ENCODE measurements around the gene UFM1. TPM values are rescaled to one million over a fixed set of nuclear protein-coding genes. Genes with fewer than 3 reads are reported as not detected.

The UFM1 gene
- total RNA-seq, 1 donor from 2014 or later, result 97.2 TPM

DNA sequence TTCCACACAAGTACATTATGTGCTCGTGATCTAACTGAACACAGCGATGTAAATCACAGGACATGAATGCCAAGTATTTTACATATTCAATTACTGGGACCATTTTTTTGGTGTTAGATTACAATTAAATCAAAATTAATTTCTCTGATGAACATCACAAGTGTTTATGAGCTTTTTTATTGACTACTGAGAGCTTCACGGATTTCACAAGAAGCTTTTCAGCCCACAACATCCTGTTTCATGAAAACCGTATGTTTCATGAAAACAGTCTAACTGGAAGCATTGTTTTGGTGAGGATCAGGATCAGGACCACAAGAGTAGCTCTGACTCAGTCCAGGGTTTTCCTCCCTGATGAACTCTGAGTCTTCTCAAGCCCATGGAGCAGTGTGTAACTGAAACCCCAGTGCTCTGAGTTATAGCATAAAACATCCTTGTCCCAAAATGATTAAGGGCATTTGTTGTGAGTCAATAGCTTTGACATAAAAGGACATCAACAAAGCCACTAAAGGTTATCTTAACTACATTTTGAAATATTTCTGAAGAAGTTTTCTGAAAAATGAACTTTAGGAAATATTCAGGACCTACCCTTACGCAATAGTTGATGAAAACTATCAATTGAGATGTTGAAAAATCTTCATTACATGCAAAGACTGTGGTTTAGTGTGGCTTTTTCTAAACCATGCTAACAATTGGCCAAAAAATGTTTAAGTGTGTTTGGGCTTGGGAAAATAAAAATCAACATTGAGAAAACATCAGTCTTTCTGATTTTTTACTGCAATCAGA lies 49.3 kb downstream of the UFM1 start:
- no peak overlapping the region for H3K4me3 ChIP-seq (ENCODE audit: insufficient read depth, low read depth, low read length)
- DNase-seq (ENCODE audit: low read depth) (peak; percentile 57), FAIRE-seq (peak; percentile 23)
- no peak overlapping the region for H2AFZ ChIP-seq (ENCODE audit: low read depth, low read length)
- no peaks in the 10 kb centered on the region for H4K20me1 ChIP-seq (ENCODE audit: insufficient read depth, low read length)
- H3K27me3 Mint-ChIP-seq (ENCODE audit: low read depth, unreplicated experiment), result no peaks in the 10 kb centered on the region
- no peak overlapping the region for H3K27ac Mint-ChIP-seq (ENCODE audit: unreplicated experiment)
- peaks cover 12% of the 10 kb centered on the region for H3K4me1 Mint-ChIP-seq (ENCODE audit: low read depth, unreplicated experiment)
- H3K36me3 Mint-ChIP-seq (ENCODE audit: low read depth, unreplicated experiment), result no peaks in the 10 kb centered on the region
- H3K27ac ChIP-seq (ENCODE audit: low read depth, low read length), result no peak overlapping the region
- H3K4me3 Mint-ChIP-seq (ENCODE audit: unreplicated experiment), result no peak overlapping the region
- no peak for TF ChIP-seq EZH2 (IDR thresholded peaks at IDR 0.05; ENCODE audit: insufficient read depth, low read length)
- H3K27me3 ChIP-seq (ENCODE audit: insufficient read depth, low read length), result no peaks in the 10 kb centered on the region
- peaks cover 4% of the 10 kb centered on the region for H3K9me3 Mint-ChIP-seq (ENCODE audit: unreplicated experiment)
- no peaks in the 10 kb centered on the region for H3K36me3 ChIP-seq (ENCODE audit: insufficient read depth, low read length)
- H3K4me1 ChIP-seq (ENCODE audit: insufficient read depth, low read length), result no peaks in the 10 kb centered on the region
- H3K9me3 ChIP-seq (ENCODE audit: insufficient read depth, low read depth, low read length), result no peaks in the 10 kb centered on the region
- no peaks in the 10 kb centered on the region for H3K79me2 ChIP-seq (ENCODE audit: insufficient read depth, low read length)
- no peak overlapping the region for H3K4me2 ChIP-seq (ENCODE audit: low read length)
- H3K9ac ChIP-seq (ENCODE audit: low read length), result no peak overlapping the region

DNA sequence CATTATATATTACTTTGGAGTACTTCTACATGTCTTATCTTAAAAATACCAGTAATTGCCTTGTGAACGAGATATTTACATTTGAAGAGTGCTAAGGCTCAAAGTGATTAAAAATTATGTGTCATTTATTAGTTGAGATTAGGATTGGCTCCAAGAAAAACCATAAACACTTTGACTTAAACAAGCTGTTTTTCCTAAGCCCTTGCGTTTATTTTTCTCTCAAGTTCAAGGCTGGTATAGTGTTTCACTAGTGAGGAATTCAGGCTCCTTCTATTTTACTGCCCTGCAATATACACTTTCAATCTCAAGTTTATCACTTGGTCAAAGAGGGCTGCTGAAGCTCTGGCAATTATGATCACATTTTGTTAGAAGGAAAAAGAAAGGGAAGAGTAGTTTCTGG lies 49.9 kb downstream of the UFM1 start:
- H3K4me3 ChIP-seq (ENCODE audit: insufficient read depth, low read depth, low read length), result no peak overlapping the region
- H4K20me1 ChIP-seq (ENCODE audit: insufficient read depth, low read length), result no peaks in the 10 kb centered on the region
- DNase-seq (ENCODE audit: low read depth) (no peak), FAIRE-seq (no peak)
- Mint-ChIP-seq H3K4me1 (ENCODE audit: low read depth, unreplicated experiment) (peaks cover 11% of the 10 kb centered on the region), H3K9me3 (ENCODE audit: unreplicated experiment) (peaks cover 4% of the 10 kb centered on the region), H3K27me3 (ENCODE audit: low read depth, unreplicated experiment) (no peaks in the 10 kb centered on the region), H3K27ac (ENCODE audit: unreplicated experiment) (no peak overlapping the region), H3K4me3 (ENCODE audit: unreplicated experiment) (no peak overlapping the region), H3K36me3 (ENCODE audit: low read depth, unreplicated experiment) (no peaks in the 10 kb centered on the region)
- H3K9ac ChIP-seq (ENCODE audit: low read length), result no peak overlapping the region
- no peaks in the 10 kb centered on the region for H3K27me3 ChIP-seq (ENCODE audit: insufficient read depth, low read length)
- H3K4me1 ChIP-seq (ENCODE audit: insufficient read depth, low read length), result no peaks in the 10 kb centered on the region
- H3K9me3 ChIP-seq (ENCODE audit: insufficient read depth, low read depth, low read length), result no peaks in the 10 kb centered on the region
- no peak for TF ChIP-seq EZH2 (IDR thresholded peaks at IDR 0.05; ENCODE audit: insufficient read depth, low read length)
- TF ChIP-seq, protein P1, sequence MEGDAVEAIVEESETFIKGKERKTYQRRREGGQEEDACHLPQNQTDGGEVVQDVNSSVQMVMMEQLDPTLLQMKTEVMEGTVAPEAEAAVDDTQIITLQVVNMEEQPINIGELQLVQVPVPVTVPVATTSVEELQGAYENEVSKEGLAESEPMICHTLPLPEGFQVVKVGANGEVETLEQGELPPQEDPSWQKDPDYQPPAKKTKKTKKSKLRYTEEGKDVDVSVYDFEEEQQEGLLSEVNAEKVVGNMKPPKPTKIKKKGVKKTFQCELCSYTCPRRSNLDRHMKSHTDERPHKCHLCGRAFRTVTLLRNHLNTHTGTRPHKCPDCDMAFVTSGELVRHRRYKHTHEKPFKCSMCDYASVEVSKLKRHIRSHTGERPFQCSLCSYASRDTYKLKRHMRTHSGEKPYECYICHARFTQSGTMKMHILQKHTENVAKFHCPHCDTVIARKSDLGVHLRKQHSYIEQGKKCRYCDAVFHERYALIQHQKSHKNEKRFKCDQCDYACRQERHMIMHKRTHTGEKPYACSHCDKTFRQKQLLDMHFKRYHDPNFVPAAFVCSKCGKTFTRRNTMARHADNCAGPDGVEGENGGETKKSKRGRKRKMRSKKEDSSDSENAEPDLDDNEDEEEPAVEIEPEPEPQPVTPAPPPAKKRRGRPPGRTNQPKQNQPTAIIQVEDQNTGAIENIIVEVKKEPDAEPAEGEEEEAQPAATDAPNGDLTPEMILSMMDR (IDR thresholded peaks at IDR 0.05; ENCODE audit: insufficient read depth, low read depth, low read length), result no peak
- no peak overlapping the region for H3K4me2 ChIP-seq (ENCODE audit: low read length)
- H3K27ac ChIP-seq (ENCODE audit: low read depth, low read length), result no peak overlapping the region
- no peaks in the 10 kb centered on the region for H3K79me2 ChIP-seq (ENCODE audit: insufficient read depth, low read length)
- H2AFZ ChIP-seq (ENCODE audit: low read depth, low read length), result no peak overlapping the region
- H3K36me3 ChIP-seq (ENCODE audit: insufficient read depth, low read length), result no peaks in the 10 kb centered on the region

DNA sequence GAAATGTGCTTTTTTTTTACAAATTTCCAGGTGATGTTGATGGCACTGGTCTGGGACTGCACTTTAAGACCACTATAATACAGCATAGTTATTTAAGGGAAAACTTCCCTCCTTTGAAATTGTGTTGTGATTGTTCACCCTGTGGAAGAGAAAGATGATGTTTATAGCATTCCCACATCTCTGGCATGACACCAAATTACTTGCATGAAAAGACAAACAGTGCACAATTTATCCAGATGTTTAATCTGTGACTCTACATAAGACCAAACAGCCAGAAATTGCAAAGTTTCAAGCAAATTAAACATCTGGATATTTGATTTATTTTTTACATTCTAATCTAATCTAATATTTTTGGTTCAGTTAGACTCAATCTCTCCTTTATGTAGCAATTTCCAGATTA lies 51.6 kb downstream of the UFM1 start:
- Mint-ChIP-seq H3K27me3 (ENCODE audit: low read depth, unreplicated experiment) (no peaks in the 10 kb centered on the region), H3K4me3 (ENCODE audit: unreplicated experiment) (no peak overlapping the region), H3K9me3 (ENCODE audit: unreplicated experiment) (peaks cover 4% of the 10 kb centered on the region), H3K27ac (ENCODE audit: unreplicated experiment) (no peak overlapping the region), H3K36me3 (ENCODE audit: low read depth, unreplicated experiment) (no peaks in the 10 kb centered on the region), H3K4me1 (ENCODE audit: low read depth, unreplicated experiment) (no peaks in the 10 kb centered on the region)
- Histone ChIP-seq H2AFZ (ENCODE audit: low read depth, low read length) (no peak overlapping the region), H3K27ac (ENCODE audit: low read depth, low read length) (no peak overlapping the region), H3K27me3 (ENCODE audit: insufficient read depth, low read length) (no peaks in the 10 kb centered on the region), H3K9ac (ENCODE audit: low read length) (no peak overlapping the region), H3K4me2 (ENCODE audit: low read length) (no peak overlapping the region), H3K79me2 (ENCODE audit: insufficient read depth, low read length) (no peaks in the 10 kb centered on the region), H3K4me1 (ENCODE audit: insufficient read depth, low read length) (no peaks in the 10 kb centered on the region), H3K9me3 (ENCODE audit: insufficient read depth, low read depth, low read length) (no peaks in the 10 kb centered on the region), H3K4me3 (ENCODE audit: insufficient read depth, low read depth, low read length) (no peak overlapping the region), H3K36me3 (ENCODE audit: insufficient read depth, low read length) (no peaks in the 10 kb centered on the region), H4K20me1 (ENCODE audit: insufficient read depth, low read length) (no peaks in the 10 kb centered on the region)
- no peak for TF ChIP-seq EZH2 (IDR thresholded peaks at IDR 0.05; ENCODE audit: insufficient read depth, low read length)
- TF ChIP-seq, protein P1 (IDR thresholded peaks at IDR 0.05; ENCODE audit: insufficient read depth, low read depth, low read length), result no peak
- DNase-seq (ENCODE audit: low read depth), result no peak
- FAIRE-seq, result no peak

Measured in astrocyte (in vitro differentiated cells and primary cell).